GM12874 (cell line): ENCODE data around the gene LIN37.

Source experiments
- TF ChIP-seq, protein P1 (sequence below): IDR thresholded peaks from 2 replicates; pipeline ENCODE4 v1.5.1; 2011; ENCODE audit warnings: low read depth, mild to moderate bottlenecking, control low read depth, low read length, moderate library complexity; ENCODE audit not compliant: insufficient read depth

LIN37 gene, protein sequence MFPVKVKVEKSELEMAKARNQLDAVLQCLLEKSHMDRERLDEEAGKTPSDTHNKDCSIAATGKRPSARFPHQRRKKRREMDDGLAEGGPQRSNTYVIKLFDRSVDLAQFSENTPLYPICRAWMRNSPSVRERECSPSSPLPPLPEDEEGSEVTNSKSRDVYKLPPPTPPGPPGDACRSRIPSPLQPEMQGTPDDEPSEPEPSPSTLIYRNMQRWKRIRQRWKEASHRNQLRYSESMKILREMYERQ

DNA sequence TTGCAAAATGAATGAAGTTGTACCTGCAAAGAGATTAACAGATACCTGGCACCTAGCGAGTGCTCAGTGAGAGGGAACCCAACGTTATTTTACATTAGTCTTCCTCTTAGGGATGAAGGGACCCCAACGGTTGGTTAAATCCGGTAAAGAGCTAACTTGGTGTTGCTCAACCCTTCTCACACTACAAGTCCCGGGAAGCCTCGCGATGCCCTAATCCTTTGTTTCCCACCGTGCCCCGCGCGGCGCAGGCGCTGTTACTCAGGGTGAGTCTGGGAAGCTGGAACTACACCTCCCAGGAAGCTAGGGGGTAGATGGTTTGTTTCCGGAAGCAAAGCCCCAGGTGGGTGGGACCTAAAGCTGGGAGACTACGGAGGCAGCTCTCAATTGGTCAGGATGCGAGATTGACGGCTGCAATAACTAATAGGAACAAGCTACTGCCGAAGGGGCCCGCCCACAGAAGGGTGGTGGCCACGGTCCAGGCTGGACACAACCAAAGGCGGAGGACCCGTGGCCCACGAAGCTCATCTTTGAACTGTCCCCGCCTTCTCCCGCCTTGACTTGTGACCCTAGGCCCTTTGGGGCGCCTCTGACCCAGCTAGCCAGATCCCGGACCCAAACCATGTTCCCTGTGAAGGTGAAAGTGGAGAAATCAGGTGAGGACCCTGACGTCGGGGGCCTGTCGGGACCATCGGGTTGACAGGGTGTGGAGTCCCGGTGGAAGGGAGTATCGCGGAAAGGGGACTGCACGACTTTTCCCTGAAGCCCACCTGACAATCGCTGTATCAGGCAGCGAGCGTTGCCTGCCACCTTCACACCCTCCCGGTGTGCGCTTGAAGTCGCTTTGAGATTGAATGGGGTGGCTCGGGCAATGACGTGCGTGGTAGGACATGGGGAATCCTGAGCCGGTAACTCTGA is at the start of gene LIN37:
Gene LIN37, plus strand, starts transcription at position 471 of the 915 bp plus-strand sequence. Its CDS starts 149 bp downstream, at position 620.
- TF ChIP-seq, protein P1, sequence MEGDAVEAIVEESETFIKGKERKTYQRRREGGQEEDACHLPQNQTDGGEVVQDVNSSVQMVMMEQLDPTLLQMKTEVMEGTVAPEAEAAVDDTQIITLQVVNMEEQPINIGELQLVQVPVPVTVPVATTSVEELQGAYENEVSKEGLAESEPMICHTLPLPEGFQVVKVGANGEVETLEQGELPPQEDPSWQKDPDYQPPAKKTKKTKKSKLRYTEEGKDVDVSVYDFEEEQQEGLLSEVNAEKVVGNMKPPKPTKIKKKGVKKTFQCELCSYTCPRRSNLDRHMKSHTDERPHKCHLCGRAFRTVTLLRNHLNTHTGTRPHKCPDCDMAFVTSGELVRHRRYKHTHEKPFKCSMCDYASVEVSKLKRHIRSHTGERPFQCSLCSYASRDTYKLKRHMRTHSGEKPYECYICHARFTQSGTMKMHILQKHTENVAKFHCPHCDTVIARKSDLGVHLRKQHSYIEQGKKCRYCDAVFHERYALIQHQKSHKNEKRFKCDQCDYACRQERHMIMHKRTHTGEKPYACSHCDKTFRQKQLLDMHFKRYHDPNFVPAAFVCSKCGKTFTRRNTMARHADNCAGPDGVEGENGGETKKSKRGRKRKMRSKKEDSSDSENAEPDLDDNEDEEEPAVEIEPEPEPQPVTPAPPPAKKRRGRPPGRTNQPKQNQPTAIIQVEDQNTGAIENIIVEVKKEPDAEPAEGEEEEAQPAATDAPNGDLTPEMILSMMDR: no peak

DNA sequence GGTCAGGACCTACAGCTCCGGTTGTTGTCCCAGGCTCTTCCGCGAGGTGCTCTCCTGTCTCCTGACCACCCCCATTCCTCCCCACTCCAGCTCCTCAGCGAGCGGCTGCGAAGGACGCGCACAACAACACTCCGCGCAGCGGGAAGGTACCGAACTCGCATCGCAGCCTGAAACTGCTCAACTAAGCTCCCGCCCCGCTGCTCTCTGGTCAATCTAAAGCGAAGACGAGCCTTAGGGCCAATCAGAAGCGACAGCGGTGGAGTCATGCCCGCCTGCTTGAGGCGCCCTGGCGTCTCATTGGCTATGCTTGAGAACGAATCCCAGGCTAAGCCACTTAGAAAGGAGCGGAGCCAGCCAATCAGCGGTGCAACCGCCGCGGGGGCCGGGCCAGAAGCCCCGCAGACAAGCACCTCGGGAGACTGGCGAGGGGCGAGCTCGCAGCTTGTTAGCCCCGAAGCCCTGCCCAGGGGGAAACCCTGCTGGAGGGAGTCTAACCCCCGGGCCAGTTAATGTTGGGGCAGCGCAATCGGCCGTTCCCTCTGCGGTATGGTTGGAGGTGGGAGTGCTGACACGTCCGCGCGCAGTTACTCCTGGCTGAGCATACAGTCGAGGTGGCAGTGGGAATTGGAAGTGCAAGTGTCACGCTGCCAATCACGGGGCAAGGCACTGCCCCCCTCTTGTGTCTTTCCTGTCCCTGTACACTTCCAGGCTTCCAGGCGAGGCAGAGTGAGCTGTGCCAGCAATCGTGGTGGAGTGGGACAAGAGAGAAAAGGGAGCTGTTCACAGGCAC is 46.0 kb upstream of the LIN37 start:
- TF ChIP-seq, protein P1: no peak

DNA sequence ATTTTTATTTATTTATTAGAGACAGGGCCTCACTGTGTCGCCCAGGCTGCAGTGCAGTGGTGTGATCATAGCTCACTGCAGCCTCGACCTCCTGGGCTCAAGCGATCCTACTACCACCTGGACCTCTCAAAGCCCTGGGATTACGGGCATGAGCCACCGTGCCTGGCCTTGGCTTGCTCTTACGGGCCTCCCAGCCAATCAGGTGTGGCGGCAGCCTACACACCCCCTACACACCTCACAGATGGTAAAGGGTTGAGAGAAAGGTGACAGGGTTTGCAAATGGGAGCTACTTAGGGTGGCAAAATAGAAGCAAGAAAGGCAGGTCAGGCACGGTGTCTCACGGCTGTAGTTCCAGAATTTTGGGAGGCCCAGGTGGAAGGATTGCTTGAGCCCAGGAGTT is 45.0 kb upstream of the LIN37 start:
- TF ChIP-seq, protein P1: no peak

DNA sequence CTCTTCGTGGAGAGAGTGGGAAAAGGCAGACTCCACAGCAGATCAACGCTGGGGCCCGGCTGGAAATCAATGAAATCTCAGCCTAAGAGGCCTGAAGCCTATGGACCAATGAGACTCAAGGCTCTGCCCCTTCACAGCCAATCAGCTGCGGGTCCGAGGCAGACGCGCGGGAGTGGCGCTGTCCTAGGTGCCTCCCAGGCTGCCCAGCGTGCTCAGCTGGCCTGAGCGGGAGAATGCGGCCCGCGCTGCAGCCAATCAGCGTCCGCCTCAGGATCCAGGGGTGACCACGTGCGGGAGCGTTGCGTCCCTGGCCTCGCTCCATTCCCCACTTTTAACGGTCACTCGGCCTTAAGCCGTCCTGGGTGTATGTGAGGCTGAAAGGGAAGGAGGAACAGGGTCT is 44.2 kb upstream of the LIN37 start, which contains the start of gene ZBTB32:
Gene ZBTB32, plus strand, starts transcription at position 341 of the 400 bp plus-strand sequence. CDS start 10,069 bp downstream, outside the sequence.
- TF ChIP-seq, protein P1: no peak

DNA sequence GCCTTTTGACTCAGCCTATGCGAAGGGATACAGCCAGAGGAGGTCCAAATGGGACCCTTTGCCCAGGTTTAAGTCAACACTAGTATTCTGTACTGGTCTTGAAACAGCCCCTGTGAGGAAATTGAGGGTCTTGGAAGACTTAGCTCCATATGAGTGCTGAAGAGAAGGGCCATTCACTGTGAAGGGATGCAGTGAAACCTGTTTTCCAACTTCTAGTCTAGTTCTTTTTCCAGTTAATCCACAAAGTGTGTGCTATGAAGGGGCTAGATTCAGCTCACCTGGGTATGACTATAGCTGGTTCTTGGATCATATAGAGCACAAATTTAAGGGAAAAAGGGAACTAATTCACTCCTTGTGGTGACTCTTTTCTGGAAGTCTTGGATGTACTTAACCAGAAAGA is 40.0 kb upstream of the LIN37 start:
- TF ChIP-seq, protein P1: no peak

DNA sequence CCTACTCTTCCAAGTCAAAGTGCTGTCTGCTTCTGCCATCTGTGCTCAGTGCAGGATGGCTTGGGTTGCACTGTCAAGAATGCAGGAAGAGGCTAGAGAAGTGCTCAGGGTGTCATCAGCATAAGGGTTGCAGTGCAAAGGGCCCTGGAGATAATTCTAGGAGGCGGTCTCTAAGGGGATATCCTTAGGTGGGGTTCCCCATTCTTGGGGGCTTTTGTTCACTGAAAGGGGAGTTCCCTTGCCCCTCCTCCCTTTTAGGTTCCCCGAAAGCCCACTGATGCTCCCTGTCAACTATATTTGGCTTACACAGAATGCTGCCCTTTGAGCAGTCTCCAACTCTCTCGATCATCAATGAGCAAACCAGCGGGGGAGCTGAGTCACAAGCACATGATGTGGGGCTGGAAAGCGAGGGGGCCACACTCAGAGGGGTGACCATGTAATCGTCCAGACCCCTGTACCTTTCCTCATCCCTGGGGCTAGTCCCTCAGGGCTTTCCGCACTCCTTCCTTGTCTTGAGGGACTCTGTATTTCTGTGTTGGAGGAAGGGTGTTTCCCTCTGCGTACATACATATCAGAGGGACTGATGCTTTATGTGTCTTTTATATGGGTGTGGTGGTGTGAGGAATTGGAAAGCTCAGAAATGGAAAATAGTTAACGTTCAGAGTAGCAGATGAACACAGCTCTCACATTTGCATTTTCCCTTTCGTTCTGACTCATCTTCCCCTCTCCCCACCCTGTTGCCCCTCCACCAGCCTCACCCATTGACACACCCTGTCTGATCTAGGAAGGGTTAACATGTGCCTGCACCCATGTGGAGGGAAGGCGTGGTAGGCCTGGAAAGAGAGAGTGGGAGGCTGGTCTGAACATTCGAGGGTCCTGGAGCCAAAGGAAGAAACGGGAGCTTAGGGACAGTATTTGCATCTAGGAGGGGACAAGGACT is 37.3 kb upstream of the LIN37 start:
- TF ChIP-seq, protein P1: no peak
